ENCODE results near the gene NIPBL.
"Not testable (repeated sequence)": the region's sequence is repeated elsewhere in the genome, so short reads cannot be mapped to it uniquely, and the experiment has no call there.

Gene NIPBL, protein sequence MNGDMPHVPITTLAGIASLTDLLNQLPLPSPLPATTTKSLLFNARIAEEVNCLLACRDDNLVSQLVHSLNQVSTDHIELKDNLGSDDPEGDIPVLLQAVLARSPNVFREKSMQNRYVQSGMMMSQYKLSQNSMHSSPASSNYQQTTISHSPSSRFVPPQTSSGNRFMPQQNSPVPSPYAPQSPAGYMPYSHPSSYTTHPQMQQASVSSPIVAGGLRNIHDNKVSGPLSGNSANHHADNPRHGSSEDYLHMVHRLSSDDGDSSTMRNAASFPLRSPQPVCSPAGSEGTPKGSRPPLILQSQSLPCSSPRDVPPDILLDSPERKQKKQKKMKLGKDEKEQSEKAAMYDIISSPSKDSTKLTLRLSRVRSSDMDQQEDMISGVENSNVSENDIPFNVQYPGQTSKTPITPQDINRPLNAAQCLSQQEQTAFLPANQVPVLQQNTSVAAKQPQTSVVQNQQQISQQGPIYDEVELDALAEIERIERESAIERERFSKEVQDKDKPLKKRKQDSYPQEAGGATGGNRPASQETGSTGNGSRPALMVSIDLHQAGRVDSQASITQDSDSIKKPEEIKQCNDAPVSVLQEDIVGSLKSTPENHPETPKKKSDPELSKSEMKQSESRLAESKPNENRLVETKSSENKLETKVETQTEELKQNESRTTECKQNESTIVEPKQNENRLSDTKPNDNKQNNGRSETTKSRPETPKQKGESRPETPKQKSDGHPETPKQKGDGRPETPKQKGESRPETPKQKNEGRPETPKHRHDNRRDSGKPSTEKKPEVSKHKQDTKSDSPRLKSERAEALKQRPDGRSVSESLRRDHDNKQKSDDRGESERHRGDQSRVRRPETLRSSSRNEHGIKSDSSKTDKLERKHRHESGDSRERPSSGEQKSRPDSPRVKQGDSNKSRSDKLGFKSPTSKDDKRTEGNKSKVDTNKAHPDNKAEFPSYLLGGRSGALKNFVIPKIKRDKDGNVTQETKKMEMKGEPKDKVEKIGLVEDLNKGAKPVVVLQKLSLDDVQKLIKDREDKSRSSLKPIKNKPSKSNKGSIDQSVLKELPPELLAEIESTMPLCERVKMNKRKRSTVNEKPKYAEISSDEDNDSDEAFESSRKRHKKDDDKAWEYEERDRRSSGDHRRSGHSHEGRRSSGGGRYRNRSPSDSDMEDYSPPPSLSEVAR (N-terminal part only)

DNA sequence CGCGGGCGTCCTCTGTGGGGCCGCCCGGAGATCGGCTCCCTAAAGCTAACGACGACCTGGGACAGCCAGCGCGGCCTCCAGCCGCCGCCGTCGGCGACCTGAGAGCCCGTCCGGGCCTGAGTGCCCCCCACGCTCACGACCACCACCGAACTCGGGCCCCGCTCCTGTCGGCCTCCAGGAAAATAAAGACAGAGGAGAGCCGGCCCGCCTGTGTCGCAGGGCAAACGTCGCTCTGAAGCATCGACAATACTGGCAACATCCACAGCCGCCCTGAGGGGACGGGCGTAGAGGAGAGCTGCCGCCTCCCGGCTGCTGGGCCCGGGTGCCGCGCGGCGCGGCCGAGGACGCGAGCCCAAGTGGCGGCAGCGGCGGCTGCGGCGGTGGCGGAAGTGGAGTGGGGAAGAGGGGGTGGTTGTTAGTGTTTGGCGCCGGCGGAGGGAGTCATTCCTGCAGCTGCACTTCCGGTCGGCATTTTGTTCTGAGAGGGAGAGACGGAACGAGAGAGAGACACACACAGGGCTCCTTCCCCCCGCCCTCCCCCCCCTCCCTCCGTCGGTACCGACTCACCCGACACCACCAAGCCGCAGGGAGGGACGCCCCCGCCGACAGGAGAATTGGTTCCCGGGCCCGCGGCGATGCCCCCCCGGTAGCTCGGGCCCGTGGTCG, at the start of gene NIPBL:
Gene NIPBL (plus strand): TSS at position 471 of the 666 bp plus-strand sequence. CDS start 76,928 bp downstream, outside the sequence.
- peak; percentile 93 for DNase-seq

DNA sequence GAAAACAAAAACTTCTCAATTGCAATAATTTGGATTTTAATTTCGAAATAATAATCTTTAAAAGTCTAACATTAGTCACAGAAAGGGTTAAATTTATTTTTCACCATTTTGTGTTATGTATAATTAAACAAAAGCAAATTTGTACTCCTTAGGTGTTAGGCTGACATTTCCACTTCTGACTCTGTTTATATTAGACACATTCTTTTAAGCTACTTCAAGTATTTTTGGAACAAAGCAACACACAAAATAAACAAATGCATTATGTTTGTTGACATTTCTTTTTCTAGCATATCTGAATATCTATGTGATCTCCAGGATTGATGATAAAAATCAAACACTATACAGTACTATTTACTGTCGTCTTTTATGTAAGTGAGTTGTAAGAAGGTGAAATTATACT, 44.3 kb upstream of the NIPBL start:
- no peak for DNase-seq

DNA sequence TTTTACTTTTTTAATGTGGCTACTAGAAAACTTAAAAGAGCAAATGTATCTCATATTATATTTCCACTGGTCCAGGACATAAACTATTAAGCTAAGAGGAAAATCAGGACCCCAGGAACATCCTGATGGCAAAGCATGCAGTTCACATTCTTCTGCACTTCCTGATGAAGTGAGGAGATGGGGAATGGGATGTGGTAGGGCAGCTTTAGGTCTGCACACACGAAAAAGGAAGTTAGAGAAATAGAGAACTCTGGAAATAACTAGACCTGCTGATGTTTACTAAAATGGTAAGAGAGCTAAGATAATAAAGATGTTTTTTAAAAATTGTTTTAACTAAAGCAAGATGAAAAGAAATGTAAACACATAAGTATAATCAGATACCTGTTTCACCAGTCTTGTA, 39.7 kb upstream of the NIPBL start:
- DNase-seq = no peak

DNA sequence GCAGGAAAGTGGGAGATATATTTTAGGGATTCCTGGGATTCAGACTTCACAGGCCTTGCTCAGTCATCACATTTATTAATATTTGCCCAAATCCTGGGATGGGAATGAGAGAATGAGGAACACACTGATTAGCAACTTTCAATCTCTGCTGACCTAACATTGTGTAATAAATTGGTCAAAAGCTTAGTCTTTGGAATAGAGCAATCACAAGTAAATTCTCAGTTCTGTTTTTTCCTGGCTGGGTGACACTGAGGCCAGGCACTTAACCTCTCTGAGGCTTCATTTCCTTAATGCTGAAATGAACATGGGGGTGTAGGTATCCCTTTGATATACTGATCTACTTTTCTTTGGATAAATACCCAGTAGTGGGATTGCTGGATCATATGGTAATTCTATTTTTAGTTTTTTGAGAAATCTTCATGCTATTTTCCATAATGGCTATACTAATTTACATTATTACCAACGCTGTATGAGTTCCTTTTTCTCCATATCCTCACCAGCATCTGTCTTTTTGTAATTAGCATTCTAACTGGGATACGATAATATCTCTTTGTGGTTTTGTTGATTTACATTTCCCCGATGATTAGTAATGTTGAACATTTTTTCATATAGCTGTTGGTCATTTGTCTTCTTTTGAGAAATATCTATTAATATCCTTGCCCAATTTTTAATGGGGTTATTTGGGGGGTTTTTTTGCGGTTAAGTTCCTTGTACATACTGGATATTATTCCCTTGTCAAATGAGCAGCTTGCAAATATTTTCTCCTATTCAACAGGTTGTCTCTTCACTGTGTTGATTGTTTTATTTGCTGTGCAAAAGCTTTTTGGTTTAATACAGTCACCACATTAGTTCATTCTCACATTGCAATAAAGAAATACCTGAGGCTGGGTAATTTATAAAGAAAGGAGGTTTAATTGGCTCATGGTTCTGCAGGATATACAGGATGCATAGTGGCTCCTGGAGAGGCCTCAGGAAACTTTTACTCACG, 36.8 kb upstream of the NIPBL start:
- DNase-seq = no peak

DNA sequence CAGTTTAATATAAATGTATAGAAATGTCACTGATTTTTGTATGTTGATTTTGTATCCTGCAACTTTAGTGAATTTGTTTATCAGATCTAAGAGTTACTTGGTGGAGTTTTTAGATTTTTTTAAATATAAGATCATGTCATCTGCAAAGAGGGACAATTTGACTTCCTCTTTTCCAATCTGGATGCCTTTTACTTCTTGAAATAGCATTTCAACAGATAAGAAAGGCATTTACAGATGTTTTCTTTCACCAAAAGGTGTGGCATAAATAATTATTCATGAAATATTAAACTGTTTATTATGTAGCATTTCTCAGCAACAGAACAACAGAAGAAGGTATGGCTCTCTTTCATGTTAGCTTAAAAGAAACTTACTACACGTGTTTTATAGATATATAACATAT, 34.9 kb upstream of the NIPBL start:
- no peak for DNase-seq

DNA sequence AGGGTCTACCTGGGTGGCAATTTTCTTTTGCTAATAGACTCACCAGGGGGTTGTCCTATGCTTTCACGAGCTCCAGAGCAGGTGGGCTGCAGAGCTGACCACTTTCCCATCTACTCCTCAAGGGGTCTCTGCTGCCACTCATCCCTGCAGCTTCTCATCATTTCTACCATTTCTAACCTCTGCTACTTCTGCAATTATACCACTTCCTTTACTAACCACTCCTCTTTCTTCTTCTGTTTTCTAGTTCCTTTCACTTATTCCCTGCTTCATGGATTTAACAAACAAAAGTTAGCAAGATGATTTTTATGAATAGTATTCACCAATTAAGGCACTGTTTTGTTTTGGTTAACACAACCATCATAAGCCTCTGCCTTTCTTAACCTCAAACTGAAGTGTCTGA, 34.5 kb upstream of the NIPBL start:
- DNase-seq = no peak

DNA sequence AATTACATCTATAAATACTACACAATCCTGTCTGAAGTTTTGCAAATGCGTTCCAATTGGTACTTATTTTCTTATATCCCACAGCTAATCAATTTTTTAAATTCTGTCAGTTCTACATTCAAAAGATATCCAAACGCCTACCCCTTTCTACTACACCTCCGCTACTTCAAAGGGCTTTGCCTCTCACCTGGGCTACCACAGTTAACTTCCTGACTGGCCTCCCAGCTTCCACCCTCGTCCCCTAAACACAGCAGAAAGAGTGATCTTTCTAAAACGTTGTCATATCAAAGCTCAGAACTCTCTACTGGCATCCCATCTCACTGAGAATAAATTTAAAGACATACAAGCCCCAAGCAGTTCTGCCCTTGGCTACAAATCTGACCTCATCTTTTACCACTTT, 32.3 kb upstream of the NIPBL start:
- no peak for DNase-seq

DNA sequence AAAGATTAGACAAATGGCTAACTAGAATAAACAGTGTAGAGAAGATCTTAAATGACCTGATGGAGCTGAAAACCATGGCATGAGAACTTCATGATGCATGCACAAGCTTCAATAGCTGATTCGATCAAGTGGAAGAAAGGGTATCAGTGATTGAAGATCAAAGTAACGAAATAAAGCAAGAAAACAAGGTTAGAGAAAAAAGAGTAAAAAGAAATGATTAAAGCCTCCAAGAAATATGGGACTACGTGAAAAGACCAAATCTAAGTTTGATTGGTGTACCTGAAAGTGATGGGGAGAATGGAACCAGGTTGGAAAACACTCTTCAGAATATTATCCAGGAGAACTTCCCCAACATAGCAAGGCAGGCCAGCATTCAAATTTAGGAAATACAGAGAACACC, 28.0 kb upstream of the NIPBL start:
- DNase-seq = not testable (repeated sequence)

DNA sequence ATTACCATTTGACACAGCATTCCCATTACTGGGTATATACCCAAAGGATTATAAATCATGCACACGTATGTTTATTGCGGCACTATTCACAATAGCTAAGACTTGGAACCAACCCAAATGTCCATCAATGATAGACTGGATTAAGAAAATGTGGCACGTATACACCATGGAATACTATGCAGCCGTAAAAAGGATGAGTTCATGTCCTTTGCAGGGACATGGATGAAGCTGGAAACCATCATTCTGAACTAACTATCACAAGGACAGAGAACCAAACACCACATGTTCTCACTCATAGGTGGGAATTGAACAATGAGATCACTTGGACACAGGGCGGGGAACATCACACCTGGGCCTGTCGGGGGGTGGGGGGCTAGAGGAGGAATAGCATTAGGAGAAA, 23.7 kb upstream of the NIPBL start:
- DNase-seq = not testable (repeated sequence)

DNA sequence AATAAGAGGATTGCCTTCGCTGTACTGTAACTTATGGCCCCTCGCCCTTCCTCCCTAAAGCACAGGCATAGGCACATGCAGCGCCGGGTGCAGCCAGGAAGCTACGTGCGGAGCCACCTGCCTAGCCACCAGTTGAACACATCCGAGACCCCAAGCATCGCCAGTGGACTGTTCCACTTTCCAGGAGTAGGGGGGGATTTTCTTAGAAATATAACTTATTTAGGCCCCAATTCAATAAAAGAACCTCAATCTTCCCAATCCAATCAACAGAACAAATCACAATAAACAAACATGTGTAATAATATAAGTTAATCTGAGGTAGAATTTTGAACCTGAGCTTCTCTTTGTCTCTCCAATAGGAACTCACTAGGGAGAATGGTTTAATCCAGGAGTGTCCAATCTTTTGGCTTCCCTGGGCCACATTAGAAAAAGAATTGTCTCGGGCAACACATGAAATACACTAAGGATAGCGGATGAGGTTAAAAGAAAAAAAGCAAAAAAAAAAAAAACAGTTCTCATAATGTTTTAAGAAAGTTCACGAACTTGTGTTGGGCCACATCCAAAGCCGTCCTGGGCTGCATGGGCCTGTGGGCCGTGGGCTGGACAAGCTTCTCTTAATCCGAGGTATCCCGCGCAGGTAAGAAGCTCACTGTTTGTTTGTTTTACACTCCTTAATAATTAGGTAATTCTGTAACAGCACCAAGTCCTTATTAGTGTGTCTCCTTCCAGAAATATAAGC, 22.0 kb upstream of the NIPBL start:
- DNase-seq = no peak

DNA sequence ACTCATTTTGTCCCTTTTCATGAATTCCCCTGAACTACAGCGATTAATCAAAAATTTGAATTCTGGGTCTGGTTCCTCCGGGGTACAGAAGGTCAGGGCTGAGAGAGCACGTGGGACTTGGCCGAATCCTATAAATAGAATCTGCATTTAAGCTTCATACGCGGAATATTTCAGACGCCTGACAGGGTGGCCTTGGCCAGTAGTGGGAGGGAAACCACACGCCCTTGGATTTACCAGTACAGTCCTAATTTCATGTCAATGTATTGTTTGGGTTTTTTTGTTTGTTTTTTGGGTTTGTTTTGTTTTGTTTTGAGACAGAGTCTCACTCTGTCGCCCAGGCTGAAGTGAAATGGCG, 21.5 kb upstream of the NIPBL start:
- no peak for DNase-seq

DNA sequence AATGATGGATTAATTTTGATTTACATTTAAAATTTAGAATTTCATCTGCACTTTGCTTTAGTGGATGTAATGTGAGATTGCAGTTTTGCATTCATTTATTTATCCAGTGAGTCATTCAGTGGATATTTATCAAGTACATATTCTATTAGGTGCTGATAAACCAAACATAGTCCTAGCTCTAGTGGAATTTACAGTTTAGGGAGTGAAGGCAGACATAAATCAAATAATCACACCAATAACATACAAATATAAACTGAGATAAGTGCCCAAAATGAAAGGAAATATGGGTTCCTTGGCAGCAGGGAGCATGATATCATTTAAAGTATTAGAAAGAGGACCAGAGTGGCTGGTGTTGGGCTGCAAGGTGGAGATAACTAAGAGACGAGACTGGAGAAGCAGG, 14.7 kb upstream of the NIPBL start:
- no peak for DNase-seq

DNA sequence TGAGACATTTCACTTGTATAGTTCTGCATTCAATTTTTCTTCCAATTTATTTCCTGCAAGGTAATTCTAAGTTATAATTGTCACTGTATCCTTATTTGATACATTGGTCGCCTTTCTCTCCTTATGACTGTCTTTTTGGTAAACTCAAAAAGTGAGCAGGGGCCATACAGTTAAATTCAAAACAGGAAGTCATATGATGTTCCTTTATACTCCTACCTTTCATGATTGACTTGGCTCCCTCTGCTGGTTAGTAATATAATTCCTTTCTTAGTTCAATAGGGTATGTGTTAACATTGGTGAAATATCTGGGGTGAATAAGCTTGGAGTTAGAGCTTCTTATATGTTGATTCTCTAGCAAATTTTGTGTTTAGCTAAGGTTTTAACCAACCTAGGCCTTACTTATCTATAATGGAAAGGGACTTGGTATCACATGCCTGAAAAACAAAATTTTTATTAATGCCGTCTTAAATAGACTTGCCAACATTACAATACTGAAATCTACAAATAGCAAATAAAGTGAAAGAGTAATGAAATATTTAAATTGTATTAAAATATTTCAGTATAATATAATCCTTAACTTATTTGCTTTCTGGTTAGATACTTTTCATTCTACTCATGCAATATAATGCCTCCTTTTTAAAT, 6.0 kb upstream of the NIPBL start:
- DNase-seq = peak; percentile 79

DNA sequence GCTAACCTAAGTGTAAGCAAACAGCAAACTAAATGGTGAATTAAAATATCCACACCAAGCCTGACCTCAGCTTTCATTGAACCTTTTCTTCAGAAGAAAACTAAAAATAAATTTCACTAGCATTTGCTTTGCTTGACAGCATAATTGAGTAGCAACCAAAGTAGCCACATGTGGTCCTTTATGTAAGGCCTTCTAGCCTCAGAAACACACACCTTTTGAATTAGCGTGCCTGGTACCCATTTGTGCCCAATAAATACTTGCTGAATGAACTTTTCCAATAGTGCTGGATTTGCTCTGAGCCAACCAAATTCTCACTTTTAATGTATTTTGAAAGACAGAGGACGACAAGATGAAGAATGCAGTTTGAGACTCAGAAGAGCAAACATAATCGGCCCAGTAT, 2.1 kb upstream of the NIPBL start:
- DNase-seq = no peak

DNA sequence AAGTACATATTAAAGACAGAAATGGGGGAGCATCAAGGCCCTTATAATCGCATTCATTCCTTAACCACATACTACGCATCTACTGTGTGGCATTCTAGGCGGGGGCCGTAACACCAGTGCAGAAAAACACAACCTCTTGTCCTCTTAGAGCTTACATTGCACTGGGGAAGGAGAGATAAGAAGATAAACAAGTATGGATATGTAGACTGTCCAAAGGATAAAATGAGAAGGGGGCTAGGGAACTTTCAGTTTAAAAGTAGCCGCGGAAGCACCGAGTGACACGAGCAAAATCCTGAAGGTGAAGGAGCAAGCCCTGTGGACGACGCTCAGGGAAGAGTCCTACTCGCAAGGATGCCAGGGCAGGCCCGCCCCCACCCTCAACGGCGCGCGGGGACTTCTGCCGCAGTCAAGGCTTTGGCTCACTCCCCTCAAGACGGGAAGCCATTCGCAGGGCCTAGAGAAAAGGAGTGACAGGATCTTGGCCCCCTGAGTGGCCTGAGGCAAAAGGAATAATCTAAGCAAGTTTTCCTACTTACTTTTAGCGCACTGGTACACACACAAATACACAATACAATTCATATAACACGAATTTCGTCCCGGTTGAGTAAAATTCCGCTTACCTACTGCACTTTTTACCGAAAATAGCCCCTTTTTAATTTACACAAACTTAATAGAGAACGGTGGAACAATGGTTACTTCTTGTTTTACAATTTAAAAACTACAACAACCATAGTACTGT, 1.3 kb upstream of the NIPBL start:
- peak; percentile 54 for DNase-seq

DNA sequence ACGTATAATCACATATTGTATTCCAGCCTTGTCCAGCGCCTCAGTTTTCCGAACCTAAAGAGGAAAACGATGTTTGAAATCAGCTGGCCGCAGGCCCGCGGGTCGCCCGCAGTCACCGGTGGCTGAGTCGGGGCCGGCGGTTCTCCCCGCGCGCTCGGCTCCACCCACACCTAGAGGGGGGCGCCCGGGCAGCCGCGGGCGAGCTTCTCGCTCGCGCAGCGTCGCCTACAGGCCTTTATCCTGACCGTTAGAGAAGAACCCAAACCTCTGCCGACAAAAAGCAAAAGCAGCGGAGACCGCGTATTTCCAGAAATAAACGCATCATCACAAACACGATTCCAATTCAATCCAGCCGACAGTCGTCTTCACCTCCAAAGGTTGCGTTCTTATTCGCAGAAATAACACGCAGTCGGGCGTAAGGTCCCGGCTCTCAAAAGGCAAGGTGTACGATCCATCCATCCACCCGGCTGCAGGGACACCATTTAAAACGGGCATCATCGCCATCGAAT, 725 bp upstream of the NIPBL start:
- DNase-seq = peak; percentile 77

DNA sequence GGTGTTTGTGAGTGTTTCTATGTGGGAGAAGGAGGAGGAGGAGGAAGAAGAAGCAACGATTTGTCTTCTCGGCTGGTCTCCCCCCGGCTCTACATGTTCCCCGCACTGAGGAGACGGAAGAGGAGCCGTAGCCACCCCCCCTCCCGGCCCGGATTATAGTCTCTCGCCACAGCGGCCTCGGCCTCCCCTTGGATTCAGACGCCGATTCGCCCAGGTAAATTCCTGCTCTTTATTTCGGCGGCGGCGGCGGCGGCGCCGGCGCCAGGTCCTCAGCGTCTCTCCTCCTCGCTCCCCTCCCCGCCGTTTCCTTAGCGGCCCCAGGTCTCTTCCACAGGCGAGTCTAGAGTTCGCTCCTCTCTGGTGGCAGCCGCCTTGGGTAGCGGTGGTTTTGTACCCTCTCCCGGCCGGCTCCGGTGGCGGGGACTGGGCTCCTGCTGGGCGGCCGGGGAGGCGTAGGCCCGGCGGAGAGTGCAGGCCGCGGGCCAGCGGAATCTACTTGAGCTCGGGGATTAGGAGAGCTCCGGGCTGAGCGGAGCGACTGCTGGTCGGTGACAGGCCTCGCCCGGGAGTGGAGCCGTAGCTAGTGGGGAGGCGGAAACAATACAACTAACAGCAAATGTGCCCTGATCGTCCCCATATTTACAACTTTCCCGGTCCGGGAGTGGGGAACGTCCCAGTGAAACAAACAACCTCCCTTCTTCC, 547 bp downstream of the NIPBL start:
- DNase-seq = peak; percentile 63

DNA sequence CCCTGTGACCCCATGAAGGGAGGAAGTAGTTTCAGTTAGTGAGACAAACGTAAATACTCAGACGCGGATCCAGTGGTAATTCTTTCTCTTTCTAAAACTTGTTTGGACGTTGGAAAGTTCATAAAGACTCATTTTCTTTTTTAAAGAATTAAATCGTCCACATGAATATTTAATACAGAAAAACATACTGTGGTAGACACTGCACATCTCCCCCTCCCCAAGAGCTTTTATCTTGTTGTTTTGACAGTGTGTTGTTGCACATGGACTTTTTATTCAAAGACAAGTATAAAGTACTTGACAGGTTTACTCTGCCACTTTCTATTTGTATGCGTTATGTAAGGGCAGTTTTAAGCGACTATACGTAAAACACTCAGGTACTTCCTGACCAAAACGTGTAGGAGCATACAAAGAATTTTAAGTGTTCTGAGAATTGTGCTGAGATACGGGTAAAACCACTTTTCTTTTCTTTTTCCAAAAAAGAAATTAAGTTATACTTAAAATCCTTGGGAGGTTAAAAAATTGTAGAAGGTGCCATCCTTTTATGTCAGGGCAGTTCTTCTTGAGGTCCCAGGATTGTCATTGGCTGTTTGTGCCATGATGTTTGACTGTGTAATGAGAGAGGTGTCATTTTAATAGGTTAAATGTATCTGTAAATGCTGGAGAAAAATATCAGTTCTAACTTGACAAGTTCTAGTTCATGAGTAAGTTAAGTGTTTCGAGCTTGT, 1.3 kb downstream of the NIPBL start:
- DNase-seq = peak; percentile 60
